H1 (cell line): Measurements from ENCODE around the gene SAMD9.

Experiments used
- EGR1 ChIP-seq: IDR thresholded peaks from 2 replicates; pipeline ENCODE4 v1.6.1; 2011; ENCODE audit warnings: low read depth, low read length, borderline replicate concordance
- EP300 ChIP-seq, 2 experiments: IDR thresholded peaks; 1 replicate in 1 of 2; 2 replicates in 1 of 2; pipeline ENCODE4 v1.6.1; 2011 to 2012; ENCODE audit warnings: low read depth in 2 of 2, low read length in 2 of 2, mild to moderate bottlenecking in 2 of 2, borderline replicate concordance in 1 of 2, inconsistent platforms in 1 of 2, moderate library complexity in 1 of 2
- GTF2F1 ChIP-seq: IDR thresholded peaks from 2 replicates; pipeline ENCODE4 v1.6.1; 2012; ENCODE audit warnings: low read depth, low read length, improper control_type of control experiment, borderline replicate concordance
- POLR2A ChIP-seq, 2 experiments: IDR thresholded peaks; 1 replicate in 1 of 2; 2 replicates in 1 of 2; pipeline ENCODE4 v1.6.1; 2011; ENCODE audit warnings: low read depth in 2 of 2, low read length in 2 of 2, mild to moderate bottlenecking in 2 of 2; ENCODE audit errors: control extremely low read depth in 1 of 2
- RFX5 ChIP-seq: IDR thresholded peaks from 2 replicates; pipeline ENCODE4 v1.6.1; 2011; ENCODE audit warnings: low read depth, low read length, improper control_type of control experiment, borderline replicate concordance
- RXRA ChIP-seq: IDR thresholded peaks from 2 replicates; pipeline ENCODE4 v1.6.1; 2011; ENCODE audit warnings: low read depth, mild to moderate bottlenecking, low read length, moderate library complexity; ENCODE audit not compliant: insufficient read depth
- TAF1 ChIP-seq: IDR thresholded peaks from 2 replicates; pipeline ENCODE4 v1.6.1; 2011; ENCODE audit warnings: mild to moderate bottlenecking, low read depth, low read length
- YY1 ChIP-seq: IDR thresholded peaks from 2 replicates; pipeline ENCODE4 v1.6.1; 2011; ENCODE audit warnings: low read depth, mild to moderate bottlenecking, low read length
- TF ChIP-seq, protein P1 (sequence below), 3 experiments: IDR thresholded peaks; 1 replicate in 2 of 3; 2 replicates in 1 of 3; pipeline versions ENCODE4 v1.5.1 to v1.6.1; 2011; ENCODE audit warnings: low read length in 3 of 3, mild to moderate bottlenecking in 3 of 3, inconsistent platforms in 2 of 3, low read depth in 1 of 3, moderate library complexity in 1 of 3; ENCODE audit not compliant: insufficient read depth in 1 of 3; ENCODE audit errors: control extremely low read depth in 1 of 3

GRCh38 chr7:93054975-93055374 lies 62.8 kb downstream of the SAMD9 start:
- TF ChIP-seq, protein P1, sequence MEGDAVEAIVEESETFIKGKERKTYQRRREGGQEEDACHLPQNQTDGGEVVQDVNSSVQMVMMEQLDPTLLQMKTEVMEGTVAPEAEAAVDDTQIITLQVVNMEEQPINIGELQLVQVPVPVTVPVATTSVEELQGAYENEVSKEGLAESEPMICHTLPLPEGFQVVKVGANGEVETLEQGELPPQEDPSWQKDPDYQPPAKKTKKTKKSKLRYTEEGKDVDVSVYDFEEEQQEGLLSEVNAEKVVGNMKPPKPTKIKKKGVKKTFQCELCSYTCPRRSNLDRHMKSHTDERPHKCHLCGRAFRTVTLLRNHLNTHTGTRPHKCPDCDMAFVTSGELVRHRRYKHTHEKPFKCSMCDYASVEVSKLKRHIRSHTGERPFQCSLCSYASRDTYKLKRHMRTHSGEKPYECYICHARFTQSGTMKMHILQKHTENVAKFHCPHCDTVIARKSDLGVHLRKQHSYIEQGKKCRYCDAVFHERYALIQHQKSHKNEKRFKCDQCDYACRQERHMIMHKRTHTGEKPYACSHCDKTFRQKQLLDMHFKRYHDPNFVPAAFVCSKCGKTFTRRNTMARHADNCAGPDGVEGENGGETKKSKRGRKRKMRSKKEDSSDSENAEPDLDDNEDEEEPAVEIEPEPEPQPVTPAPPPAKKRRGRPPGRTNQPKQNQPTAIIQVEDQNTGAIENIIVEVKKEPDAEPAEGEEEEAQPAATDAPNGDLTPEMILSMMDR (IDR thresholded peaks at IDR 0.05; ENCODE audit: control extremely low read depth in 1 of 3, insufficient read depth in 1 of 3, low read depth in 1 of 3, low read length in 3 of 3), result no peak
- TF ChIP-seq YY1 (no peak), EP300 (IDR thresholded peaks at IDR 0.05; ENCODE audit: borderline replicate concordance in 1 of 2, low read depth in 2 of 2, low read length in 2 of 2) (no peak), EGR1 (no peak), GTF2F1 (no peak), POLR2A (IDR thresholded peaks at IDR 0.05; ENCODE audit: control extremely low read depth in 1 of 2, low read depth in 2 of 2, low read length in 2 of 2) (no peak), RFX5 (no peak), RXRA (no peak), TAF1 (no peak)
